ENCODE data around the gene ZSCAN10. TPM values are rescaled to one million over a fixed set of nuclear protein-coding genes. Genes with fewer than 3 reads are reported as not detected.

ZSCAN10 gene
- total and polyA plus RNA-seq, 2 donors (not counting 3 experiments of a cell fraction or from before 2014, with no cell fraction given) = not detected

- FAIRE-seq (peak; percentile 93), DNase-seq (ENCODE audit: low read depth, low spot score) (peak; percentile 85)
- Histone ChIP-seq H3K79me2 (ENCODE audit: control insufficient read depth, insufficient read depth, low read length) (no peaks in the 10 kb centered on the region), H3K27ac (ENCODE audit: insufficient read depth, low read depth, low read length) (peak overlapping the region; percentile 58), H3K27me3 (ENCODE audit: control insufficient read depth in 2 of 2, insufficient read depth in 2 of 2, low read length in 2 of 2) (no peaks in the 10 kb centered on the region), H3K4me2 (ENCODE audit: insufficient read depth, low read length) (peak overlapping the region; percentile 71), H3K9me1 (replicated peaks; ENCODE audit: control insufficient read depth, extremely low read depth, insufficient read depth, low read length) (no peaks in the 10 kb centered on the region), H3K9me3 (replicated peaks; ENCODE audit: control insufficient read depth, insufficient read depth, low read length) (no peaks in the 10 kb centered on the region), H3K4me1 (ENCODE audit: control insufficient read depth, extremely low read depth, insufficient read depth, low read length) (peaks cover 9% of the 10 kb centered on the region), H2AFZ (ENCODE audit: low read depth, low read length) (peak overlapping the region; percentile 82), H4K20me1 (replicated peaks; ENCODE audit: control insufficient read depth, extremely low read depth, insufficient read depth, low read length) (no peaks in the 10 kb centered on the region), H3K36me3 (ENCODE audit: control insufficient read depth in 2 of 2, extremely low read depth in 1 of 2, insufficient read depth in 2 of 2, low read length in 2 of 2) (no peaks in the 10 kb centered on the region), H3K4me3 (replicated peaks in 1 of 3; ENCODE audit: insufficient read depth in 1 of 3, low read depth in 1 of 3, low read length in 3 of 3) (peak overlapping the region; percentile 44 to 64 (median 59)), H3K9ac (replicated peaks; ENCODE audit: extremely low read depth, insufficient read depth, low read length) (peak overlapping the region; percentile 73)
- ChIA-PET CTCF (interaction anchor here (0.6 to 2.9 kb wide), 34 partner anchors 17 to 113 kb away, joined by 3 to 113 read pairs (median 6); partner anchors contain the start of genes TNFRSF12A, ZNF205, ZNF213 and ZSCAN10), POLR2A (interaction anchor here (0.6 to 2.1 kb wide), 2 partner anchors 11 to 71 kb away, joined by 3 to 5 read pairs; no protein-coding TSS in a partner anchor)
- TF ChIP-seq CTCF (IDR thresholded peaks at IDR 0.05; ENCODE audit: extremely low read depth in 1 of 2, insufficient read depth in 1 of 2, low read depth in 1 of 2, low read length in 2 of 2) (peak; percentile 73 to 84), JUN (IDR thresholded peaks at IDR 0.05; ENCODE audit: borderline replicate concordance, insufficient read depth, insufficient read length, low read depth) (no peak), POLR2A (IDR thresholded peaks at IDR 0.05; ENCODE audit: low read depth, low read length) (peak; percentile 76), MAX (IDR thresholded peaks at IDR 0.05; ENCODE audit: insufficient read depth, insufficient read length) (no peak), POLR2AphosphoS5 (IDR thresholded peaks at IDR 0.05; ENCODE audit: insufficient read depth, low read depth, low read length) (peak; percentile 82)
- no TSS peak for BruUV-seq (replicated peaks)
- dilution Hi-C loops (cut with MboI; ENCODE audit: extremely low pct_ligation_motif_present, low sequenced_read_pairs) (no loop called here), intact Hi-C loops (cut with micrococcal nuclease) (loop anchor here (1.0 to 2.0 kb wide), 7 partner anchors 28 to 70 kb away; no protein-coding TSS in a partner anchor)
Observed at GRCh38 chr16:3059041-3059722, 39.9 kb downstream of the ZSCAN10 start.
